Smooth muscle cell (in vitro differentiated cells): ENCODE data around the gene CASP4. TPM values are rescaled to one million over a fixed set of nuclear protein-coding genes. Genes with fewer than 3 reads are reported as not detected.

ENCODE experiments used
- DNase-seq: peaks from one replicate; lab custom pipeline; 2025; ENCODE audit not compliant: unreplicated experiment; lab: John Stamatoyannopoulos, UW
- H2AFZ ChIP-seq: fragments of 200-600 bp; sonication (generic); 2 replicates; pipeline ENCODE4 v1.6.0; 2016; ENCODE audit warnings: antibody characterized with exemption, low read depth, mild to moderate bottlenecking
- H3F3A ChIP-seq: fragments of 200-600 bp; sonication (generic); 2 replicates; pipeline ENCODE4 v1.6.0; 2017; ENCODE audit warnings: antibody characterized with exemption, low read depth
- H3K27ac ChIP-seq: fragments of 200-600 bp; sonication (generic); 2 replicates; pipeline ENCODE4 v1.5.1; 2016; ENCODE audit warnings: low read depth, mild to moderate bottlenecking
- H3K27me3 ChIP-seq: fragments of 200-600 bp; sonication (generic); 2 replicates; pipeline ENCODE4 v1.6.1; 2016; ENCODE audit warnings: low read depth, mild to moderate bottlenecking
- H3K36me3 ChIP-seq: fragments of 200-600 bp; sonication (generic); 2 replicates; pipeline ENCODE4 v1.5.1; 2016; ENCODE audit warnings: low read depth
- H3K4me1 ChIP-seq: fragments of 200-600 bp; sonication (generic); 2 replicates; pipeline ENCODE4 v1.5.1; 2016; ENCODE audit warnings: low read depth
- H3K4me2 ChIP-seq: fragments of 200-600 bp; sonication (generic); 2 replicates; pipeline ENCODE4 v1.6.0; 2016; ENCODE audit warnings: mild to moderate bottlenecking
- H3K4me3 ChIP-seq: fragments of 200-600 bp; sonication (generic); 2 replicates; pipeline ENCODE4 v1.5.1; 2016; ENCODE audit warnings: mild to moderate bottlenecking
- H3K79me2 ChIP-seq: fragments of 200-600 bp; sonication (generic); 2 replicates; pipeline ENCODE4 v1.6.0; 2016; ENCODE audit warnings: low read depth, mild to moderate bottlenecking
- H3K9ac ChIP-seq: fragments of 200-600 bp; sonication (generic); 2 replicates; pipeline ENCODE4 v1.6.0; 2016; ENCODE audit warnings: low read depth
- H3K9me3 ChIP-seq: fragments of 200-600 bp; sonication (generic); replicated peaks from 2 replicates; pipeline ENCODE4 v1.5.1; 2016; ENCODE audit warnings: low read depth
- H4K20me1 ChIP-seq: fragments of 200-600 bp; sonication (generic); 2 replicates; pipeline ENCODE4 v1.6.0; 2016; ENCODE audit warnings: low read depth
- CTCF ChIP-seq: fragments of 200-600 bp; sonication (generic); IDR thresholded peaks from 2 replicates; pipeline ENCODE4 v1.5.1; 2017; ENCODE audit warnings: borderline replicate concordance, mild to moderate bottlenecking, antibody characterized with exemption; ENCODE audit not compliant: insufficient read depth, poor library complexity, severe bottlenecking
- WGBS: methylation state at CpG from one replicate; pipeline ENCODE4 v1.1.7; 2016; ENCODE audit warnings: low lambda C conversion rate; 5-methylcytosine and 5-hydroxymethylcytosine counted together
- polyA plus RNA-seq: library from polyadenylated mRNA; unstranded; fragments of >200 nt; fragmentation: Nextera tagmentation; extraction: Ambion mirVana; gene quantifications from 2 replicates; pipeline ENCODE4 v1.2.1, GENCODE V29; 2016
- total RNA-seq: library from RNA; depleted of rRNA; stranded (reverse); fragments of >200 nt; gene quantifications from 2 replicates; pipeline ENCODE4 v1.2.3, GENCODE V29; 2014

CASP4 gene
- total and polyA plus RNA-seq, 2 experiments from 2014 or later = 8.8 to 36.3 TPM

- H4K20me1 ChIP-seq = no peaks in the 10 kb centered on the region
- no peak overlapping the region for H3K9ac ChIP-seq
- H3K9me3 ChIP-seq = no peaks in the 10 kb centered on the region
- TF ChIP-seq CTCF = no peak
- no peak overlapping the region for H3K27ac ChIP-seq
- H3K4me2 ChIP-seq = no peak overlapping the region
- 86% methylated on average over 4 of the region's 4 CpGs for WGBS
- H3K4me3 ChIP-seq = no peak overlapping the region
- no peak overlapping the region for H2AFZ ChIP-seq
- no peaks in the 10 kb centered on the region for H3K79me2 ChIP-seq
- H3K36me3 ChIP-seq = no peaks in the 10 kb centered on the region
- no peaks in the 10 kb centered on the region for H3K4me1 ChIP-seq
- no peaks in the 10 kb centered on the region for H3F3A ChIP-seq
- no peaks in the 10 kb centered on the region for H3K27me3 ChIP-seq
- DNase-seq = no peak
Measured at GRCh38 chr11:104905271-104905670, 63.1 kb downstream of the CASP4 start.

- H3K27ac ChIP-seq = no peak overlapping the region
- H3K4me1 ChIP-seq = no peaks in the 10 kb centered on the region
- H3K36me3 ChIP-seq = no peaks in the 10 kb centered on the region
- H3K79me2 ChIP-seq = no peaks in the 10 kb centered on the region
- no peaks in the 10 kb centered on the region for H4K20me1 ChIP-seq
- no peaks in the 10 kb centered on the region for H3K27me3 ChIP-seq
- no peaks in the 10 kb centered on the region for H3F3A ChIP-seq
- no peak overlapping the region for H3K4me2 ChIP-seq
- H2AFZ ChIP-seq = no peak overlapping the region
- H3K4me3 ChIP-seq = no peak overlapping the region
- no peak overlapping the region for H3K9ac ChIP-seq
- no peak for TF ChIP-seq CTCF
- DNase-seq = no peak
- no peaks in the 10 kb centered on the region for H3K9me3 ChIP-seq
Measured at GRCh38 chr11:104899226-104899625, 69.1 kb downstream of the CASP4 start.

- H3F3A ChIP-seq = no peaks in the 10 kb centered on the region
- 73% methylated on average over 1 of the region's 1 CpG for WGBS
- H3K9ac ChIP-seq = no peak overlapping the region
- H2AFZ ChIP-seq = peak overlapping the region; percentile 68
- TF ChIP-seq CTCF = no peak
- no peaks in the 10 kb centered on the region for H4K20me1 ChIP-seq
- H3K79me2 ChIP-seq = no peaks in the 10 kb centered on the region
- H3K36me3 ChIP-seq = no peaks in the 10 kb centered on the region
- no peak for DNase-seq
- H3K4me2 ChIP-seq = peak overlapping the region; percentile 49
- no peaks in the 10 kb centered on the region for H3K4me1 ChIP-seq
- H3K27ac ChIP-seq = no peak overlapping the region
- no peaks in the 10 kb centered on the region for H3K9me3 ChIP-seq
- no peak overlapping the region for H3K4me3 ChIP-seq
- no peaks in the 10 kb centered on the region for H3K27me3 ChIP-seq
Measured at GRCh38 chr11:104898685-104899013, 69.7 kb downstream of the CASP4 start.

- H2AFZ ChIP-seq = peak within 1 kb of the TSS; percentile 68
- H3K4me3 ChIP-seq = no peak within 1 kb of the TSS
- H3K27me3 ChIP-seq = no peaks in the 10 kb centered on the region
- H3K79me2 ChIP-seq = no peaks in the 10 kb centered on the region
- no peak for TF ChIP-seq CTCF
- H3K36me3 ChIP-seq = no peaks in the 10 kb centered on the region
- no peaks in the 10 kb centered on the region for H3K9me3 ChIP-seq
- H3F3A ChIP-seq = no peaks in the 10 kb centered on the region
- WGBS = 75% methylated on average over 9 of the region's 9 CpGs
- peak within 1 kb of the TSS; percentile 49 for H3K4me2 ChIP-seq
- no peak for DNase-seq
- no peak within 1 kb of the TSS for H3K9ac ChIP-seq
- no peaks in the 10 kb centered on the region for H4K20me1 ChIP-seq
- no peak within 1 kb of the TSS for H3K27ac ChIP-seq
- no peaks in the 10 kb centered on the region for H3K4me1 ChIP-seq
Measured at GRCh38 chr11:104897891-104898684, 70.3 kb downstream of the CASP4 start, which contains the start of gene CASP12. CASP12 (minus strand) TSS chr11:104898460.
